Ovary (tissue), 9 donors: ENCODE data around the gene KIAA1671. TPM values are rescaled to one million over a fixed set of nuclear protein-coding genes. Genes with fewer than 3 reads are reported as not detected.

ENCODE experiments used
- DNase-seq, 5 donors: peaks; one replicate each; pipeline ENCODE4 v3.0.0-alpha.2; 2019 to 2020
- H3K27ac ChIP-seq, 2 donors: fragments of 200-600 bp; one replicate each; pipeline versions ENCODE4 v1.5.1 to v1.8.0; 2019 to 2022
- H3K27me3 ChIP-seq: fragments of 200-600 bp; one replicate; pipeline ENCODE4 v1.8.0; 2022
- H3K36me3 ChIP-seq: fragments of 200-600 bp; sonication (generic); one replicate; pipeline ENCODE4 v1.5.1; 2019
- H3K4me1 ChIP-seq: one replicate; pipeline ENCODE4 v1.8.1; 2013; ENCODE audit warnings: mild to moderate bottlenecking, moderate library complexity; ENCODE audit not compliant: insufficient read depth
- H3K4me3 ChIP-seq: fragments of 200-600 bp; sonication (generic); one replicate; pipeline ENCODE4 v1.5.1; 2017
- H3K9me3 ChIP-seq, 2 donors: fragments of 200-600 bp in 1 of 2; sonication (generic) in 1 of 2; one replicate each; pipeline versions ENCODE4 v1.5.1 to v1.8.1; 2013 to 2019; ENCODE audit warnings: mild to moderate bottlenecking in 1 of 2, moderate library complexity in 1 of 2
- CTCF ChIP-seq, 3 donors: fragments of 450-650 bp in 2 of 3; fragments of 200-600 bp in 1 of 3; IDR thresholded peaks; one replicate each; pipeline versions ENCODE4 v1.5.1 to v1.8.0; 2016 to 2022; ENCODE audit warnings: antibody characterized with exemption in 3 of 3, mild to moderate bottlenecking in 1 of 3
- EP300 ChIP-seq: sonication (generic); formaldehyde crosslinking; IDR thresholded peaks from one replicate; pipeline ENCODE4 v1.6.1; 2017; ENCODE audit warnings: antibody characterized with exemption
- POLR2A ChIP-seq: fragments of 450-650 bp; IDR thresholded peaks from one replicate; pipeline ENCODE4 v1.6.1; 2017; ENCODE audit warnings: antibody characterized with exemption, mild to moderate bottlenecking, moderate library complexity
- WGBS, 3 donors: extraction: QIAGEN DNeasy Blood & Tissue Kit in 1 of 3; methylation state at CpG; one replicate each; pipeline versions ENCODE4 v1.1.5 to v1.1.7; 2013 to 2017; 5-methylcytosine and 5-hydroxymethylcytosine counted together
- intact Hi-C, 4 donors: fragments of 100-400 bp; cut with DNase I; formaldehyde crosslinking; loops; one replicate each; pipeline versions ENCODE4 v1.11.0 to v1.15.1; 2022 to 2023
- polyA plus RNA-seq, 2 donors: library from polyadenylated mRNA; stranded (reverse); fragments of 200-250 nt in 1 of 2; fragments of 350-450 nt in 1 of 2; fragmentation: Illumina TruSeq in 1 of 2; extraction: RNeasy Lipid Tissue Mini Kit (QIAGEN cat#74804) in 1 of 2; gene quantifications; one replicate each; pipeline ENCODE4 v1.2.3, GENCODE V29; 2013 to 2014
- total RNA-seq, 7 donors: library from RNA; depleted of rRNA in 2 of 7; stranded (reverse); fragments of >200 nt in 2 of 7; fragmentation: NEBNext Ultra II Directional in 3 of 7; extraction: Animal tissue kit (Norgen Biotek cat#: 25700) in 3 of 7; gene quantifications; one replicate each; pipeline versions ENCODE4 v1.1.0 to v1.2.4, GENCODE V29; 2016 to 2023
- donor health status: DM: no; HTN: no; CAD: no; lungs with moderate emphysema.
- donor health status: DM: no; HTN: no; CAD: no.
- donor health status: Bipolar disorder and iron deficiency.
- donor health status: DM: yes; HTN: yes; CAD: no.
- donor health status: DM: no; HTN: no; CAD: no.
- donor health status: DM: yes; HTN: yes; CAD: no.

Gene KIAA1671
- total and polyA plus RNA-seq, 9 donors, result 9.8 to 27.9 (median 24.5) TPM

GRCh38 chr22:25196326-25196725, 243.8 kb downstream of the KIAA1671 start:
- Histone ChIP-seq H3K27ac (no peak overlapping the region), H3K9me3 (no peaks in the 10 kb centered on the region), H3K4me1 (no peaks in the 10 kb centered on the region), H3K4me3 (no peak overlapping the region), H3K27me3 (no peaks in the 10 kb centered on the region), H3K36me3 (no peaks in the 10 kb centered on the region)
- DNase-seq, result no peak
- TF ChIP-seq POLR2A (no peak), EP300 (no peak), CTCF (IDR thresholded peaks at IDR 0.05) (no peak)
- intact Hi-C loops, result no loop called here
- WGBS, 3 donors, result 87 to 92% (median 88%) methylated on average over 5 of the region's 5 CpGs

GRCh38 chr22:25197340-25197739, 244.8 kb downstream of the KIAA1671 start:
- Histone ChIP-seq H3K4me1 (no peaks in the 10 kb centered on the region), H3K9me3 (no peaks in the 10 kb centered on the region), H3K4me3 (no peak overlapping the region), H3K36me3 (no peaks in the 10 kb centered on the region), H3K27me3 (no peaks in the 10 kb centered on the region), H3K27ac (no peak overlapping the region)
- no peak for DNase-seq
- intact Hi-C loops, result no loop called here
- TF ChIP-seq CTCF (IDR thresholded peaks at IDR 0.05), result no peak
- TF ChIP-seq EP300, result no peak
- TF ChIP-seq POLR2A, result no peak
- 88 to 92% (median 90%) methylated on average over 4 of the region's 4 CpGs for WGBS, 3 donors

- Histone ChIP-seq H3K9me3 (no peaks in the 10 kb centered on the region), H3K4me1 (no peaks in the 10 kb centered on the region), H3K36me3 (no peaks in the 10 kb centered on the region), H3K27ac (no peak within 1 kb of the TSS), H3K4me3 (no peak within 1 kb of the TSS), H3K27me3 (no peaks in the 10 kb centered on the region)
- 55 to 64% (median 55%) methylated on average over 17 of the region's 17 CpGs for WGBS, 3 donors
- TF ChIP-seq CTCF (IDR thresholded peaks at IDR 0.05) (no peak), POLR2A (no peak), EP300 (no peak)
- intact Hi-C loops, result no loop called here
- no peak for DNase-seq
These were observed 247.4 kb downstream of the KIAA1671 start, which contains the start of gene CRYBB3 for GRCh38 chr22:25199731-25200520. CRYBB3 (plus strand) TSS chr22:25199858; CDS start chr22:25201397, 1,539 bp downstream.

GRCh38 chr22:25200967-25201366, 248.5 kb downstream of the KIAA1671 start:
- no peak for TF ChIP-seq EP300
- no peak for TF ChIP-seq CTCF (IDR thresholded peaks at IDR 0.05)
- intact Hi-C loops, result no loop called here

More at GRCh38 chr22:25200967-25201366, 248.5 kb downstream of the KIAA1671 start:
- Histone ChIP-seq H3K4me3 (no peak overlapping the region), H3K4me1 (no peaks in the 10 kb centered on the region), H3K27ac (no peak overlapping the region), H3K9me3 (no peaks in the 10 kb centered on the region), H3K27me3 (no peaks in the 10 kb centered on the region), H3K36me3 (no peaks in the 10 kb centered on the region)
- 73 to 87% (median 78%) methylated on average over 7 of the region's 7 CpGs for WGBS, 3 donors
- no peak for DNase-seq
